ENCODE data around the gene PPP2R2C. TPM values are rescaled to one million over a fixed set of nuclear protein-coding genes. Genes with fewer than 3 reads are reported as not detected.

The PPP2R2C gene
- polyA plus RNA-seq, 1 donor from 2014 or later: 34.4 TPM

DNA sequence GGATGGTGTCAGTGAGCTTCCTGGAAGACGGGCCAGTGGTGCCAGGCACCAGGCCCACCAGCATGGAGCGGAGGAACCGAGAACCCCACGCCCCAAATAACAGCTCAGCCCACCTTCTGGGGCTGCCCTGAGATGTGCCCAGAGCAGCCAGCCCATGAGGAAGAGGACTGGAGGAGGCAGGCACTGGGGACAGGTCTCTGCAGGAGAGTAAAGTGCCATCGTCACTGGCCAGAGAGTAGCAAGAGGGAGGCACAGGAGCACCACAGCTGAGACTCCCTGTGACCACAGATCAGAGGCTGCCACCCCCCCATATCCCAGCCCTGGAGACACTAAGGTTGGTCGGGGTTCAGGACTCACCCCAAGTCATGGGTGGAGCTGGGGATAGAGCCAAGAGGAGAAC lies 63.0 kb downstream of the PPP2R2C start:
- Histone ChIP-seq H3K4me2 (ENCODE audit: low read length) (no peak overlapping the region), H3K9ac (ENCODE audit: low read length) (no peak overlapping the region), H3K9me3 (ENCODE audit: low read length) (no peaks in the 10 kb centered on the region), H4K20me1 (ENCODE audit: insufficient read depth) (no peaks in the 10 kb centered on the region), H3F3A (ENCODE audit: insufficient read depth, low read length, poor library complexity, severe bottlenecking) (no peaks in the 10 kb centered on the region), H3K4me3 (ENCODE audit: low read length) (no peak overlapping the region), H2AFZ (ENCODE audit: low read depth, low read length) (no peak overlapping the region), H3K27ac (ENCODE audit: low read length) (no peak overlapping the region), H3K9me2 (ENCODE audit: insufficient read depth, low read length) (no peaks in the 10 kb centered on the region), H3K36me3 (ENCODE audit: insufficient read depth, low read length) (no peaks in the 10 kb centered on the region), H3K79me2 (replicated peaks; ENCODE audit: insufficient read depth, low read length) (no peaks in the 10 kb centered on the region), H3K27me3 (ENCODE audit: insufficient read depth, low read depth, low read length) (no peaks in the 10 kb centered on the region)
- no peak for TF ChIP-seq SMC3 (conservative IDR thresholded peaks at IDR 0.05; ENCODE audit: poor library complexity)
- no peak for TF ChIP-seq RAD21 (conservative IDR thresholded peaks at IDR 0.05)
- TF ChIP-seq REST (IDR thresholded peaks at IDR 0.05; ENCODE audit: borderline replicate concordance): no peak
- TF ChIP-seq POLR2AphosphoS5 (IDR thresholded peaks at IDR 0.05): no peak
- no peak for TF ChIP-seq CTCF (IDR thresholded peaks at IDR 0.05; ENCODE audit: poor library complexity, severe bottlenecking)
- no peak for TF ChIP-seq TAF1 (IDR thresholded peaks at IDR 0.05; ENCODE audit: low read depth)
- no peak for TF ChIP-seq EP300 (conservative IDR thresholded peaks at IDR 0.05; ENCODE audit: poor library complexity, severe bottlenecking)
- TF ChIP-seq EZH2 (IDR thresholded peaks at IDR 0.05; ENCODE audit: borderline replicate concordance, insufficient read depth, low read length, poor library complexity, severe bottlenecking): no peak
- TF ChIP-seq MXI1 (conservative IDR thresholded peaks at IDR 0.05; ENCODE audit: poor library complexity, severe bottlenecking): no peak

GRCh38 chr4:6408263-6408662 lies 64.2 kb downstream of the PPP2R2C start:
- no peaks in the 10 kb centered on the region for H3K36me3 ChIP-seq (ENCODE audit: insufficient read depth, low read length)
- no peaks in the 10 kb centered on the region for H3K9me2 ChIP-seq (ENCODE audit: insufficient read depth, low read length)
- no peaks in the 10 kb centered on the region for H3K27me3 ChIP-seq (ENCODE audit: insufficient read depth, low read depth, low read length)
- no peak overlapping the region for H3K4me3 ChIP-seq (ENCODE audit: low read length)
- H3K79me2 ChIP-seq (replicated peaks; ENCODE audit: insufficient read depth, low read length): no peaks in the 10 kb centered on the region
- no peaks in the 10 kb centered on the region for H3F3A ChIP-seq (ENCODE audit: insufficient read depth, low read length, poor library complexity, severe bottlenecking)
- no peaks in the 10 kb centered on the region for H3K9me3 ChIP-seq (ENCODE audit: low read length)
- H2AFZ ChIP-seq (ENCODE audit: low read depth, low read length): no peak overlapping the region
- H3K27ac ChIP-seq (ENCODE audit: low read length): no peak overlapping the region
- no peak overlapping the region for H3K9ac ChIP-seq (ENCODE audit: low read length)
- H4K20me1 ChIP-seq (ENCODE audit: insufficient read depth): no peaks in the 10 kb centered on the region
- no peak for TF ChIP-seq RAD21 (conservative IDR thresholded peaks at IDR 0.05)
- no peak for TF ChIP-seq MXI1 (conservative IDR thresholded peaks at IDR 0.05; ENCODE audit: poor library complexity, severe bottlenecking)
- no peak for TF ChIP-seq EP300 (conservative IDR thresholded peaks at IDR 0.05; ENCODE audit: poor library complexity, severe bottlenecking)
- TF ChIP-seq REST (IDR thresholded peaks at IDR 0.05; ENCODE audit: borderline replicate concordance): no peak
- no peak for TF ChIP-seq SMC3 (conservative IDR thresholded peaks at IDR 0.05; ENCODE audit: poor library complexity)
- no peak for TF ChIP-seq TAF1 (IDR thresholded peaks at IDR 0.05; ENCODE audit: low read depth)
- TF ChIP-seq CTCF (IDR thresholded peaks at IDR 0.05; ENCODE audit: poor library complexity, severe bottlenecking): no peak
- H3K4me2 ChIP-seq (ENCODE audit: low read length): no peak overlapping the region
